ENCODE results near the gene SLC25A22. TPM values are rescaled to one million over a fixed set of nuclear protein-coding genes. Genes with fewer than 3 reads are reported as not detected.
A peak's percentile ranks its signal among the peaks of the same experiment; 100 is the strongest.

Gene SLC25A22
- total and polyA plus RNA-seq, 12 donors = 2.2 to 11.1 (median 4.0) TPM

GRCh38 chr11:845872-846495, 47.9 kb upstream of the SLC25A22 start:
- 53 to 59% methylated on average over 8 of the region's 8 CpGs for WGBS, 2 donors
- Histone ChIP-seq H3K36me3 (peaks cover 0 to 16% (median 0%) of the 10 kb centered on the region in 9 donors), H3K27ac (peak overlapping the region in 9 of 10 donors; percentile 94 to 100 (median 98)), H3K27me3 (peaks cover 0 to 28% (median 0%) of the 10 kb centered on the region in 7 donors), H3K9me3 (no peaks in the 10 kb centered on the region), H3K4me1 (peaks cover 39 to 81% (median 72%) of the 10 kb centered on the region in 9 donors), H3K4me3 (no peak overlapping the region)
- DNase-seq (no peak), ATAC-seq (no peak)
- no peak for TF ChIP-seq CTCF (IDR thresholded peaks at IDR 0.05)
- intact Hi-C loops (cut with DNase I) = loop anchor here in 6 of 10 donors (2.0 to 5.0 kb wide), 5 partner anchors 61 to 206 kb away; partner anchors contain the start of genes AP2A2 (in 1 of the 6) and CHID1 (in 1 of the 6)

DNA sequence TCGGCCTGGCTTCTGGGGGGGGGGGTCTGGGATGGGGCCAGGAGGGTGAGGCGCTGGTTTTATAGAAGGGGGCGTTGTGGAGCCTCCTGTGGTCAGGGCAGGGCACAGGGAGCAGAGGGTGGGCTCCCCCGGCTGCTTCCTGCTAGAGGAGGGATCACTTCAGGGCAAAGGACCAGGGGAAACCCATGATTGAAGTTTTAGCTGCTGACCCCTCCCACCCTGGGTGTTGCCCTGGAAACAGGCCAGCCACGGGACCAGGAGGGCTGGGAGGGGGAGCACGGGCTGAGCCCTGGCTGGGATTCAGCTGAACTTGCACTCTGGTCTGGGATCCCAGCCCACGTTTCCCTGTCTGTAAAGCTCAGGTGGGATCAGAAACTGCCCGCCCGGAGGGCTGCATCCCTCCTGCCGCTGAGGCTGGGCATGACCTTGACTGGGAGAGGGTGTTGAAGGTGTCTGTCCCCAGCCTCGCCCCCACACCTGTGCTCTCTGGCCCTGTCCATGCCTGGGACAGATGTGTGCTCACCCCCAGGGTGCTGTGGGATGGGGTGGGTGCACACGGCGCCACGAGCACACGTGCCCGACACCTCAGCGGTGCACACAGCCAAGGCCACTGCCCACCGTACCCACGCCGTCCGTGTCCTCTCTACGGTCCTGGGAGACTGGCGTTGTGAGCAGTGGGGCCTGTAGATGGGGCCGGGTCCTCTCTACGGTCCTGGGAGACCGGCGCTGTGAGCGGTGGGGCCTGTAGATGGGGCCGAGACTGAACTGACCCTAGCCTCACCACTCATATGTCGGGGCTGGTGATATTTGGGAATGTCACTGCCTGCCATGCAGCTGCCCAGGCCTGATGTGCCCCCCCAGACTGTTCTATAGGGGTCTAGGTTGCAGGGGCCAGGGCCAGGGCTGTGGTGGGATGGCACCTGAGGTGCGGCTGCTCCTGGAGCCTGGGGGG, 46.9 kb upstream of the SLC25A22 start:
- intact Hi-C loops (cut with DNase I) = loop anchor here in 6 of 10 donors (2.0 to 5.0 kb wide), 6 partner anchors 38 to 207 kb away; partner anchors contain the start of genes PIDD1 (in 3 of the 6), RPLP2 (in 3 of the 6), AP2A2 (in 1 of the 6) and CHID1 (in 1 of the 6)
- WGBS, 2 donors = 20 to 21% methylated on average over 31 of the region's 31 CpGs

GRCh38 chr11:843818-844692, 46.0 kb upstream of the SLC25A22 start:
- no peak for TF ChIP-seq CTCF (IDR thresholded peaks at IDR 0.05)
- intact Hi-C loops (cut with DNase I) = loop anchor here in 4 of 10 donors (2.0 to 5.0 kb wide), 3 partner anchors 35 to 207 kb away; partner anchors contain the start of genes RPLP2 (in 4 of the 4) and PIDD1 (in 3 of the 4)
- Histone ChIP-seq H3K36me3 (peaks cover 0 to 25% (median 17%) of the 10 kb centered on the region in 9 donors), H3K4me1 (peaks cover 43 to 86% (median 76%) of the 10 kb centered on the region in 9 donors), H3K27me3 (peaks cover 0 to 15% (median 0%) of the 10 kb centered on the region in 7 donors), H3K27ac (peak overlapping the region; percentile 94 to 100 (median 97)), H3K9me3 (no peaks in the 10 kb centered on the region), H3K4me3 (peak overlapping the region; percentile 71 to 100 (median 96))
- 0 to 4% methylated on average over 25 of the region's 25 CpGs for WGBS, 2 donors
- DNase-seq (peak; percentile 88 to 95), ATAC-seq (peak; percentile 41 to 75 (median 62))

More for the DNA sequence above, 46.9 kb upstream of the SLC25A22 start:
- Histone ChIP-seq H3K27me3 (peaks cover 0 to 21% (median 0%) of the 10 kb centered on the region in 7 donors), H3K9me3 (no peaks in the 10 kb centered on the region), H3K4me3 (peak overlapping the region in 9 of 10 donors; percentile 71 to 100 (median 96)), H3K4me1 (peaks cover 40 to 81% (median 75%) of the 10 kb centered on the region in 9 donors), H3K27ac (peak overlapping the region; percentile 94 to 100 (median 97)), H3K36me3 (peaks cover 0 to 16% (median 8%) of the 10 kb centered on the region in 9 donors)
- ATAC-seq = peak; percentile 38 to 77 (median 64)
- peak; percentile 91 to 96 for DNase-seq
- TF ChIP-seq CTCF (IDR thresholded peaks at IDR 0.05) = peak in 4 of 9 donors; percentile 13 to 46 (median 30)
